Left ventricle myocardium inferior (tissue), 1 donor: ENCODE results near the gene DQX1. TPM values are rescaled to one million over a fixed set of nuclear protein-coding genes. Genes with fewer than 3 reads are reported as not detected.

Experiments
- DNase-seq: peaks from one replicate; pipeline ENCODE4 v3.0.0-alpha.2; 2020
- H3K27ac ChIP-seq: fragments of 200-600 bp; replicated peaks from 2 replicates; pipeline ENCODE4 v1.8.0; 2021
- H3K27me3 ChIP-seq: fragments of 200-600 bp; 2 replicates; pipeline ENCODE4 v1.8.0; 2021; ENCODE audit warnings: low read depth
- H3K36me3 ChIP-seq: fragments of 200-600 bp; 2 replicates; pipeline ENCODE4 v1.8.0; 2021
- H3K4me1 ChIP-seq: fragments of 200-600 bp; 2 replicates; pipeline ENCODE4 v1.8.0; 2021
- H3K4me3 ChIP-seq: fragments of 200-600 bp; 2 replicates; pipeline ENCODE4 v1.8.0; 2021; ENCODE audit warnings: mild to moderate bottlenecking, moderate library complexity
- H3K9me3 ChIP-seq: fragments of 200-600 bp; replicated peaks from 2 replicates; pipeline ENCODE4 v1.8.0; 2021
- CTCF ChIP-seq: fragments of 200-600 bp; IDR thresholded peaks from 2 replicates; pipeline ENCODE4 v1.8.0; 2021; ENCODE audit warnings: antibody characterized with exemption, mild to moderate bottlenecking, borderline replicate concordance
- intact Hi-C: fragments of 100-400 bp; cut with micrococcal nuclease; formaldehyde crosslinking; loops from one replicate; pipeline ENCODE4 v1.11.0; 2022
- total RNA-seq: library from RNA; stranded (reverse); fragmentation: NEBNext Ultra II Directional; extraction: Animal tissue kit (Norgen Biotek cat#: 25700); gene quantifications from one replicate; pipeline ENCODE4 v1.2.1, GENCODE V29; 2021
- donor health status: DM: no; HTN: yes; CAD: no; lungs with severe emphysema.

The DQX1 gene
- total RNA-seq, 1 donor from 2014 or later: 0.11 TPM

GRCh38 chr2:74548900-74549826, 23.1 kb upstream of the DQX1 start:
- peak overlapping the region; percentile 89 for H3K27ac ChIP-seq
- peaks cover 46% of the 10 kb centered on the region for H3K4me1 ChIP-seq
- H3K27me3 ChIP-seq: peaks cover 24% of the 10 kb centered on the region
- TF ChIP-seq CTCF: no peak
- intact Hi-C loops: loop anchor here (10.0 kb wide), 1 partner anchor 64 kb away; the partner anchor contains the start of genes CCDC142 and TTC31
- no peaks in the 10 kb centered on the region for H3K9me3 ChIP-seq
- H3K4me3 ChIP-seq: peak overlapping the region; percentile 71
- H3K36me3 ChIP-seq: no peaks in the 10 kb centered on the region
- peak; percentile 79 for DNase-seq

- H3K9me3 ChIP-seq: no peaks in the 10 kb centered on the region
- H3K27ac ChIP-seq: peak overlapping the region; percentile 89
- no peak for TF ChIP-seq CTCF
- DNase-seq: no peak
- H3K4me3 ChIP-seq: peak overlapping the region; percentile 71
- intact Hi-C loops: loop anchor here (10.0 kb wide), 1 partner anchor 64 kb away; the partner anchor contains the start of genes CCDC142 and TTC31
- no peaks in the 10 kb centered on the region for H3K36me3 ChIP-seq
- H3K4me1 ChIP-seq: peaks cover 38% of the 10 kb centered on the region
- H3K27me3 ChIP-seq: peaks cover 23% of the 10 kb centered on the region
Observed at GRCh38 chr2:74548285-74548899, 22.4 kb upstream of the DQX1 start.

GRCh38 chr2:74546004-74546403, 20.0 kb upstream of the DQX1 start:
- Histone ChIP-seq H3K4me3 (no peak overlapping the region), H3K4me1 (peaks cover 25% of the 10 kb centered on the region), H3K9me3 (no peaks in the 10 kb centered on the region), H3K36me3 (no peaks in the 10 kb centered on the region), H3K27me3 (peaks cover 20% of the 10 kb centered on the region), H3K27ac (no peak overlapping the region)
- no peak for TF ChIP-seq CTCF
- intact Hi-C loops: loop anchor here (10.0 kb wide), 1 partner anchor 61 kb away; the partner anchor contains the start of genes CCDC142 and TTC31
- DNase-seq: no peak

GRCh38 chr2:74544634-74545033, 18.6 kb upstream of the DQX1 start:
- intact Hi-C loops: loop anchor here (10.0 kb wide), 1 partner anchor 60 kb away; the partner anchor contains the start of genes CCDC142 and TTC31
- H3K4me3 ChIP-seq: no peak overlapping the region
- DNase-seq: no peak
- no peaks in the 10 kb centered on the region for H3K36me3 ChIP-seq
- peaks cover 7% of the 10 kb centered on the region for H3K27me3 ChIP-seq
- no peaks in the 10 kb centered on the region for H3K9me3 ChIP-seq
- H3K27ac ChIP-seq: no peak overlapping the region
- H3K4me1 ChIP-seq: peaks cover 31% of the 10 kb centered on the region
- TF ChIP-seq CTCF: peak; percentile 20

GRCh38 chr2:74542978-74543377, 16.9 kb upstream of the DQX1 start:
- H3K27ac ChIP-seq: no peak overlapping the region
- no peak for TF ChIP-seq CTCF
- H3K4me1 ChIP-seq: peaks cover 20% of the 10 kb centered on the region
- H3K4me3 ChIP-seq: no peak overlapping the region
- H3K27me3 ChIP-seq: peaks cover 4% of the 10 kb centered on the region
- no peak for DNase-seq
- no peaks in the 10 kb centered on the region for H3K9me3 ChIP-seq
- no peaks in the 10 kb centered on the region for H3K36me3 ChIP-seq
- intact Hi-C loops: loop anchor here (10.0 kb wide), 1 partner anchor 58 kb away; the partner anchor contains the start of genes CCDC142 and TTC31
